K562 (cell line): Measurements from ENCODE around the gene SYMPK. TPM values are rescaled to one million over a fixed set of nuclear protein-coding genes. Genes with fewer than 3 reads are reported as not detected.

ENCODE experiments used
- CBX5 ChIP-seq: IDR thresholded peaks from 2 replicates; pipeline ENCODE4 v1.6.1; 2014; ENCODE audit warnings: low read depth, borderline replicate concordance
- DIDO1 ChIP-seq: fragments of 450-650 bp; IDR thresholded peaks from 2 replicates; pipeline ENCODE4 v1.6.1; 2016; ENCODE audit warnings: low read depth, missing biosample characterization, missing genetic modification characterization
- RERE ChIP-seq: sonication (generic); formaldehyde crosslinking; IDR thresholded peaks from 2 replicates; pipeline ENCODE4 v1.8.0; 2023; ENCODE audit warnings: missing genetic modification reagents, mild to moderate bottlenecking, borderline replicate concordance
- SIN3A ChIP-seq, 2 experiments: fragments of 150-350 bp in 1 of 2; IDR thresholded peaks; 2 replicates each; pipeline ENCODE4 v1.6.1; 2011 to 2016; ENCODE audit warnings: borderline replicate concordance in 2 of 2, low read depth in 2 of 2, low read length in 2 of 2, mild to moderate bottlenecking in 2 of 2, moderate library complexity in 2 of 2; ENCODE audit not compliant: control insufficient read depth in 1 of 2
- SIN3B ChIP-seq: fragments of 450-650 bp; IDR thresholded peaks from 2 replicates; pipeline ENCODE4 v1.6.1; 2017; ENCODE audit warnings: low read depth, mild to moderate bottlenecking, moderate library complexity
- ZC3H4 ChIP-seq: sonication (generic); formaldehyde crosslinking; IDR thresholded peaks from 2 replicates; pipeline ENCODE4 v1.9.0; 2021; ENCODE audit warnings: missing genetic modification reagents, borderline replicate concordance
- ZNF407 ChIP-seq: fragments of 450-650 bp; IDR thresholded peaks from 2 replicates; pipeline ENCODE4 v1.6.1; 2016; ENCODE audit warnings: low read depth
- ZNF766 ChIP-seq: fragments of 200-800 bp; sonication (Bioruptor generic); conservative IDR thresholded peaks from 2 replicates; pipeline ENCODE4 v1.6.1; 2016; ENCODE audit warnings: missing genetic modification characterization, missing compliant biosample characterization
- ZNF778 ChIP-seq: fragments of 450-650 bp; formaldehyde crosslinking; IDR thresholded peaks from 2 replicates; pipeline ENCODE4 v1.4.0; 2020; ENCODE audit warnings: mild to moderate bottlenecking, moderate library complexity
- polyA plus RNA-seq, 8 experiments: library from polyadenylated mRNA; depleted of rRNA in 4 of 8; stranded (reverse) in 5 of 8; unstranded in 3 of 8; fragments of >200 nt; fragmentation: Nextera tagmentation in 2 of 8; fragmentation: Illumina TruSeq in 1 of 8; extraction: Ambion mirVana in 2 of 8; extraction: Trizol in 1 of 8; gene quantifications; 2 replicates each; pipeline versions ENCODE4 v1.2.1 to v1.2.3, GENCODE V29; 2011 to 2014; ENCODE audit warnings: inconsistent platforms in 1 of 8, missing spikeins in 1 of 8
- total RNA-seq, 7 experiments: library from RNA; depleted of rRNA in 6 of 7; stranded (reverse); fragments of >200 nt in 6 of 7; fragmentation: Illumina TruSeq in 2 of 7; extraction: Trizol in 2 of 7; gene quantifications; 2 replicates each; pipeline versions ENCODE4 v1.2.1 to v1.2.3, GENCODE V29; 2011 to 2021; ENCODE audit warnings: low replicate concordance in 1 of 7
- TF ChIP-seq, protein P1 (sequence below), 2 experiments: IDR thresholded peaks; 2 replicates each; pipeline ENCODE4 v1.6.1; 2011; ENCODE audit warnings: borderline replicate concordance in 1 of 2, control low read depth in 1 of 2, low read depth in 1 of 2, low read length in 1 of 2, mild to moderate bottlenecking in 1 of 2, mixed read lengths in 1 of 2, moderate library complexity in 1 of 2; ENCODE audit not compliant: insufficient read depth in 1 of 2, insufficient read length in 1 of 2, poor library complexity in 1 of 2, severe bottlenecking in 1 of 2; ENCODE audit errors: extremely low read depth in 1 of 2

Gene SYMPK
- total and polyA plus RNA-seq, 9 of the 15 experiments (the other 6 are each of a cell fraction or from before 2014, with no cell fraction given) = 0.73 to 95.5 (median 58.4) TPM

- TF ChIP-seq CBX5 = no peak
- TF ChIP-seq, protein P1, sequence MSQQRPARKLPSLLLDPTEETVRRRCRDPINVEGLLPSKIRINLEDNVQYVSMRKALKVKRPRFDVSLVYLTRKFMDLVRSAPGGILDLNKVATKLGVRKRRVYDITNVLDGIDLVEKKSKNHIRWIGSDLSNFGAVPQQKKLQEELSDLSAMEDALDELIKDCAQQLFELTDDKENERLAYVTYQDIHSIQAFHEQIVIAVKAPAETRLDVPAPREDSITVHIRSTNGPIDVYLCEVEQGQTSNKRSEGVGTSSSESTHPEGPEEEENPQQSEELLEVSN (IDR thresholded peaks at IDR 0.05; ENCODE audit: borderline replicate concordance in 1 of 2, extremely low read depth in 1 of 2, insufficient read depth in 1 of 2, insufficient read length in 1 of 2, low read depth in 1 of 2, low read length in 1 of 2, poor library complexity in 1 of 2, severe bottlenecking in 1 of 2) = peak; percentile 11 to 74
- no peak for TF ChIP-seq SIN3A (IDR thresholded peaks at IDR 0.05; ENCODE audit: borderline replicate concordance in 2 of 2, control insufficient read depth in 1 of 2, low read depth in 2 of 2, low read length in 2 of 2)
- TF ChIP-seq ZNF407 = peak; percentile 28; the same call in 1 of the 2 replicates
- TF ChIP-seq ZC3H4 (CRISPR knock-in tag) = no peak
- TF ChIP-seq ZNF778 = no peak
- peak; percentile 33; the same call in 1 of the 2 replicates for TF ChIP-seq DIDO1 (tag)
- 0 out of 2 replicates have a peak, but pooled peaks have one; percentile 50 for TF ChIP-seq ZNF766 (CRISPR knock-in tag)
- TF ChIP-seq SIN3B = no peak
- no peak for TF ChIP-seq RERE (CRISPR knock-in tag)
Observed at GRCh38 chr19:45876411-45877197, 13.7 kb upstream of the SYMPK start (continued).
